Measurements from ENCODE around the gene MISP.

DNA sequence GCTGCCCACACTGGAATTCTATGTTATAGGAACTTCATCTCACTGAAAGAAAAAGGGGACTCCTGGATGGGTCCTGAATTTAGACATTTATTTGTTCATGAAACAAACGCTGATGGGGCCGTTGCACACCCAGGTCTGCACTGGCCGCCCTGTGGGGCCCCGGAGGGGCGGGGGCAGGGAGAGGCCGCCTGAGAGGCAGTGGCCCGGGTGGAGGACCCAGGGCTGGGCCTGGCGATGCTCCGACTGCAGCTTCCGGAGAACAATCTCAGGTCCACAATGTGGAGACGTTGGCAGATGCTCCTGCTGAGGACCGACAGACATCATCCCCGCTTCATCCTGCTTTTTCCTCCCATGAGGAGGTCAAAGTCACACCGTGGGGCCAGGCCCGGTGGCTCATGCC is 30.0 kb downstream of the MISP start:
- TF ChIP-seq, protein P1, sequence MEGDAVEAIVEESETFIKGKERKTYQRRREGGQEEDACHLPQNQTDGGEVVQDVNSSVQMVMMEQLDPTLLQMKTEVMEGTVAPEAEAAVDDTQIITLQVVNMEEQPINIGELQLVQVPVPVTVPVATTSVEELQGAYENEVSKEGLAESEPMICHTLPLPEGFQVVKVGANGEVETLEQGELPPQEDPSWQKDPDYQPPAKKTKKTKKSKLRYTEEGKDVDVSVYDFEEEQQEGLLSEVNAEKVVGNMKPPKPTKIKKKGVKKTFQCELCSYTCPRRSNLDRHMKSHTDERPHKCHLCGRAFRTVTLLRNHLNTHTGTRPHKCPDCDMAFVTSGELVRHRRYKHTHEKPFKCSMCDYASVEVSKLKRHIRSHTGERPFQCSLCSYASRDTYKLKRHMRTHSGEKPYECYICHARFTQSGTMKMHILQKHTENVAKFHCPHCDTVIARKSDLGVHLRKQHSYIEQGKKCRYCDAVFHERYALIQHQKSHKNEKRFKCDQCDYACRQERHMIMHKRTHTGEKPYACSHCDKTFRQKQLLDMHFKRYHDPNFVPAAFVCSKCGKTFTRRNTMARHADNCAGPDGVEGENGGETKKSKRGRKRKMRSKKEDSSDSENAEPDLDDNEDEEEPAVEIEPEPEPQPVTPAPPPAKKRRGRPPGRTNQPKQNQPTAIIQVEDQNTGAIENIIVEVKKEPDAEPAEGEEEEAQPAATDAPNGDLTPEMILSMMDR (IDR thresholded peaks at IDR 0.05; ENCODE audit: borderline replicate concordance, extremely low read depth, low read length, poor library complexity, severe bottlenecking): no peak
- no peak for TF ChIP-seq EZH2 (IDR thresholded peaks at IDR 0.05; ENCODE audit: borderline replicate concordance, low read depth, low read length, severe bottlenecking)

Data from DND-41 (cell line).